GM18873 (cell line): ENCODE measurements around the gene VSTM4.
A peak's percentile ranks its signal among the peaks of the same experiment; 100 is the strongest.

Experiments used
- ATAC-seq: cut with Tn5 transposase; IDR thresholded peaks from one replicate; pipeline ENCODE4 v1.9.1; 2021; ENCODE audit warnings: mild to moderate bottlenecking, moderate library complexity, moderate number of reproducible peaks; ENCODE audit not compliant: unreplicated experiment, low FRiP score

VSTM4 gene

DNA sequence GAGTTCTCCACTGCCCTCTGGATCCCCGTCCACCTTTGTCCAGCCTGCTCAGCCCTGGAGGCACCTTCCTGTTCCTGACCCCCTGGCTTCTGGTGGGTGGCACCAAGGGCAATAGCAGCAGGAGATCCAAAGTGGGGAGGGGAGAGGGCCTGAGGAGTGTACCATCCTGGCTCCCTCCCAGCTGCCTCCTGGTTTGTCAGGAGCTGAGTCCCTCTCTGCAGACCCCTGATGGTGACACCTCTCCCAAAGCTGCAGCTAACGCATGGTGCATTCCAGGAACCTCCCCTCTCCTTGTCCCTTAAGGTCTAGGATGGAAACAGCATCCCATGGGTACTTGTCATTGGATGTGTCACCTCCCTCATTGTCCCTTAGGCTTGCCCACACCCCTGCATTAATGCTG lies 39.6 kb downstream of the VSTM4 start:
- ATAC-seq = no peak

DNA sequence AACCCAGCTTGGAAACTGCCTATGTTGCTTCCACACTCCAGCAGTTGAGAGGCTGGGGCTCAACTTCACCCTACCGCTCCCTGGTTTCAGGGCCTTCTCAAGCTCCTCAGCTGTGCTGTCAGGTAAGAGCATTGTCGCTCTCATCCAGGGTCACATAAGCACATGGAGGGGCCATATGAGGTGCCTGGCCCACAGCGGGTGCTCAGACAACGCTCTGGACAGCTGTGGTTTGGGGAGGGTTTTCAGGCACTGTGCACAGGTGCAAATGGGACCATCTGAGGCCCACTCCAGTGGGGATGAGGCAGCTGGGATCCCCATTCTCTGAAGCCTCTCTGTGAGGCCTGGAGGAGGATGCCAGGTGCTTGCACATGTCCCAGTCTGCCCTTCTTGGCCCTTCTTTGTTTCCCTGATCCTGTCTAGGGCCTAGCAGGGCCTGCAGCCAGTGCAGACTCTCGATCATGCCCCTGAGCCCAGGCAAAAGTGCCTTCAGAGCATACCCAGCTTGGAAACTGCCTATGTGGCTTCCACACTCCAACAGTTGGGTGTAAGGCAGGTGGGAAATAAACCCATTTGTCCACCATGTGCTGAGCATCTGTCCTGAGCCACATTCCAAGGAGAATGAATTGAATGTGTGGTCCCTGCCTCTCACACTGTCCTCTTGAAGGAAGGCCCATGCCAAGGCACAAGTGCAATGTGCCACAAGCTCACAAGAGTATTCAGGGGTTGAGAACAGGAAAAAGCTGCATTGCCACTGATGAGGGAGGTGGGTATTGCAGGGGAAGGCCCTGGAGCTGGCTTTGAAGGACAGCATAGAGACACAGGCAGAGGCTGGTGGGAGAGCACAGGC lies 40.3 kb downstream of the VSTM4 start:
- no peak for ATAC-seq

DNA sequence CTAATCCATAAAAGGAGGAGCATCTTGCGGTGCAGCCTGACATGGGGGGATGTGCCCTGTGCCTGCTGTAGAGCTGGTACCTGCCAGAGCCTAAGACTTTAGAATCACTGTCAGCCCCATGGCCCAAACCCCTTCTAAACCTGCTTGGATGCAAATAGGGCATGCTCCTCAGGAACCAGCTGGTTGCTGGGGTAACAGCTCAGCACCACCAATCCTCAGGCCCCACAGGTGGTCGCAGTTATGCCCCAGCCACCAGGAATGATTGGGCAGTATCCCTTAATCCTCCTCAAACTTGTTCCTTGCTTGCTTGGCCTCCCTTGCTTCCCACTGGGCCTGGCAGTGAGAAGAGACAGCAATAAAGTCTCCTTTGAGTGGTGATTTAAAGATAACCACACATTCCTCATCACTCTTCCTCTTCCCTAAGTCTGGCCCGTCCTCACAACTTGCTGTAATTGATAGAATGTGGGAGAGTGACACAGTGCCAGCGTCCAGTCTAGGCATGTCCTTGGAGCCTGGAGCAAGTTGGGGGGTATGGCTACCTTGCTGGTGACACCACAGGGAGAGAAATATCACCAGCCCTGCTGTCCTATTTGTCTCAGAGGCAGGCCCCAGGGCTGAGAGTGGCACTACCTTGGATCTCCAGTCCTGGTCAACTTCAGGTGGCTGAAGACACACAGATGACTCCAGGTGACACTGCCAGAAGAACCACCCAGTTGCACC lies 43.0 kb downstream of the VSTM4 start:
- no peak for ATAC-seq

DNA sequence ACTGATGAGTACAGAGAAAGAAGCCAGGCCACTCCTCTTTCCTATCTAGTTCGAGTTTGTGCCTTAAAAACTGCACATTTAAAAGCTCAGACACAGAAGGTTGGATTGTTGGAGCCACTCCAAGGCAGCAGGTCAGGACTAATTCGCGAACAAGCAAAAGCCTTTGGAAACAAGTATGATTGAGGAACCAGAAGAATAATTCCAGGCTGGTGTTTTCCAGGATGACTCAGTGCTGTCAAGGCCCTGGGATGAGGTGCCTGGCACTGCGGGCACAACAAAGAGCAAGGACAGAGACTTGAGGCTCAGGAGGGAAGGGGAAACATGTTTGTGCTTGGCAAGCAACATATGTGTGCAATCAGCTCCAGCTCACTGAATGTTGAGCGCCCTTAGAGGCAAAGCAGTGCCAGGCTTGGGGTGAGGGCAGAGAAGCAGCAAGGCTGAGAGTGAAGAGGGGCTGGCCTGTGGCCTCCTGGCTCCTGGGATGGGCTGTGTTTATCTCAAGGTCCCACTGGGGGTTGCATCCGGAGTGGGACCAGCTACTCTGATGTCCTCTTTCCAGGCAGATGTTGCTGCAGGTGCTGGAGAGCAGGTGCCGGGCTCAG lies 44.1 kb downstream of the VSTM4 start:
- ATAC-seq = no peak

DNA sequence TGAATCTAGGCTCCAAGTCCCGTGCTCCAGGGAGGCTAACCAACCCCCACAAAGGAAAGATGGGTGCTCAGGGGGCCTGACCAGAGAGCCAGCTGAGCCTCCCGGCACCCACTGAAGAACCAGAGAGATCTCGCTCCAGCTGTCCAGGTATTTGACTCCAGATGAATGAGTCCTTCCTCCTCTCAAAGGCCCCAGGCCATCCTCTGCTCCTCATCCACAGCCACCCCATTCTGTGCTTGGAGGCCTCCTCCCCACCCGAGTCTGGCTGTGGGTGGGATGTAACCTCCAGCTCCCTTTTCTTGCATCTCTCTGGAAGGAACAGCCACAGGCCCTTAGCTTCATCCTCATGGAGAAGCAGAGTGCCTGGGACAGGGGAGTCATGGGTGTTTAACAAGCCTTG lies 44.6 kb downstream of the VSTM4 start:
- ATAC-seq = no peak

DNA sequence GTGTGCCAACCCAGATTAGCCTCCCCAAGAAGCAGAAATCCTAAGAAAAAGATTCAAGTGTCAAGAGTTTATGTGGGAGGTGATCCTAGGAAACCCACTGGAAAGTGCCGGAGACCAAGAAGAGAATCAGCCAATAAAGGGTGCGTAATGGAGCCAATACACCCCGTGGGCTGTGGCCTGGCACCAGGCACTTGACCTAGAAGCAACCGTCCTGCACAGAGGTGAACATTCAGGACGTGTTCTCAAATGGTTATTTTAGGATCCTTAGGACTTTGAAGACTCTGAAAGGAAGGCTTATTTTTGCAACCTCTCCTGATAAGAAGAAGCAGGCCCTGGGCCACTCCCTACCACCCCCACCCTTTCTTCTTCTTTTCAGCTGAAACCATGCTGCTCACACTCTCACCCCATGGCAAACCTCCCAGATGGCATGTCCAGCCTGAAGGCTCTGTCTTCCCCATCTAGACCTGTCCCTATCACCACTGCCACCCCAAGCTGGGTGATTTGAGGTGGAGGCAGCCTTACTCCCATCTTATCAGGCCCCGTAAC lies 46.6 kb downstream of the VSTM4 start:
- ATAC-seq = no peak

DNA sequence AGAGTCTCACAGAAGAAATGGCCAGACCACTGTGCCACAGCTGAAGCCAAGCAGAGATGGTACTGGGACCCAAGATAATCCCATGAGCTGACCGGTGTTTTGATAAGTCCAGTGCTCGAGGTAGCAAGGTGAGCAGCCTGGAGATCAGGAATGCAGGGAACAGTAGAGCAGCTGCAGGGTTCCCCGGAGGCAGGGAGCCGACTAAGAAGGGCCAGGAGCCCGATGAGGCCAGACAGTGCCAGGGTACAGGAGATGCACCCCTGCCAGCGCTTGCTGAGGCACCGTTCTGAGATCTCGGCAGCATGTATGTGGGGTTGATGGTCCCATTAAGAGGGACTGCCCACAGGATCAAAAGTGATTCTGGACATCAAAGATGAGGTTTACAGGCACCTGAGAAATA lies 47.1 kb downstream of the VSTM4 start:
- ATAC-seq = no peak

DNA sequence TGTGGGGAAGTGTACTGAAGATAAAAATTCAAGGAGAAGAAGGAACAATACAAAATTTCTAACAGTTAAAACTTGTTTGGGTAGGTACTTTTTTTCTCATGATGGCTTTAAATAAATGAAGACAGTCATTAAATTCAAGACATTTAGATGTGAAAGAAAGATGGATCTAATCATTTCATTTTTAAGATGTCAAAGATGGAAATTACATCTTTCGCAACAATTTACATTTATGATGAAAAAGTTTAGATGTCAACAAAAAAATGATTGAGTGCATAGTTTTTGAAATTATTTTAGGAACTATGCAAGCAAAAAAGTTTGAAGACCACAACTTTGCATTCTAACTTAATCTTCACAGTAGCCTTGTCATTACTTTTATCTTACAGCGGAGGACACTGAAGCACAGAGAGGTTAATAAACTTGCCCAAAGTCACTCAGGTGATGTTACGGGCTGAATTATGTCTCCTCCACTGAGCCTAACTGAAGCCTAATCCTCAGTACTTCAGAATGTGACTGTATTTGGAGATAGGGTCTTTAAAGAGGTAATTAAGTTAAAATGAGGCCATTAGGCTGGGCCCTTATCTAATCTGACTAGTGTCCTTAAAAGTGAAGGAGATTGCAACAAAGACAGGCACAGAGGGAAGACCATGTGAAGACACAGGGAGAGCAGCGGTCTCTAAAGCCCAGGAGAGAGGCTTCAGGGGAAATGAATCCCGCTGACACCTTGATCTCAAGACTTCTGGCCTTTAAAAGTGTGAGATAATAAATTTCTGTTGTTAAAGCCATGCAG lies 48.2 kb downstream of the VSTM4 start:
- no peak for ATAC-seq

DNA sequence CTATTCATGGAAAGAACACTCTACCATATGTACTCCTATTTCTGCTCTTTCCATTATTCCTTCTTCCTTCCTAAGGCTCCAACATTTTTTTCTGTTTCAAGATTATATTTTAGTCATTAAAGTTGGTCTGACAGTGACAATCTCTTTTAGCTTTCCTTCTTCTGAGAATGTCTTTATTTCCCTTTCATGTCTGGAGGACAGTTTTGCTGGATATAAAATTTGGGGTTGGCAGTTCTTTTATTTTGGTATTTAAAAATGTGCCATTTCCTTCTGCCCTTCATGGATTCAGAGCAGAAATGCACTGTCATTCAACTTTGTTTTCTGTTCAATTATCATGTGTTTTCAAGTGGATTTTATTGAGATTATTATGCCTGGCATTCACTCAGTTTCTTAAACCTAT lies 53.1 kb downstream of the VSTM4 start:
- ATAC-seq = no peak

DNA sequence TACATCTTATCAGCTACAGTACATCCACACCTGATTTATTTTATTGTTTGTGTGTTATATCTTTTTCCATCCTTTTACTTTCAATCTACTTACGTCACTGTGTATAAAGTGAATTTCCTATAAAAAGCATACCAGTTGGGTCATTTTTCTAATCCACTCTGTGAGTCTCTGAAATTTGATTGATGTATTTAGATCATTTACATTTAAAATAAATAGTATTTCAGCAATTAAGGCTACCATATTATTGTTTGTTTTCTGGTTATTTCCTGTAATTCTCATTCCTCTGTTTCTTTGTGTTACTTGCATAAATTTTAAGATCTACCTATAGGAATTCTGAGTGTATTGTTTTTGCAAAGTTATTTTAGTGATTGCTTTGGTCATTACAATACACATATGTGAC lies 53.7 kb downstream of the VSTM4 start:
- no peak for ATAC-seq

DNA sequence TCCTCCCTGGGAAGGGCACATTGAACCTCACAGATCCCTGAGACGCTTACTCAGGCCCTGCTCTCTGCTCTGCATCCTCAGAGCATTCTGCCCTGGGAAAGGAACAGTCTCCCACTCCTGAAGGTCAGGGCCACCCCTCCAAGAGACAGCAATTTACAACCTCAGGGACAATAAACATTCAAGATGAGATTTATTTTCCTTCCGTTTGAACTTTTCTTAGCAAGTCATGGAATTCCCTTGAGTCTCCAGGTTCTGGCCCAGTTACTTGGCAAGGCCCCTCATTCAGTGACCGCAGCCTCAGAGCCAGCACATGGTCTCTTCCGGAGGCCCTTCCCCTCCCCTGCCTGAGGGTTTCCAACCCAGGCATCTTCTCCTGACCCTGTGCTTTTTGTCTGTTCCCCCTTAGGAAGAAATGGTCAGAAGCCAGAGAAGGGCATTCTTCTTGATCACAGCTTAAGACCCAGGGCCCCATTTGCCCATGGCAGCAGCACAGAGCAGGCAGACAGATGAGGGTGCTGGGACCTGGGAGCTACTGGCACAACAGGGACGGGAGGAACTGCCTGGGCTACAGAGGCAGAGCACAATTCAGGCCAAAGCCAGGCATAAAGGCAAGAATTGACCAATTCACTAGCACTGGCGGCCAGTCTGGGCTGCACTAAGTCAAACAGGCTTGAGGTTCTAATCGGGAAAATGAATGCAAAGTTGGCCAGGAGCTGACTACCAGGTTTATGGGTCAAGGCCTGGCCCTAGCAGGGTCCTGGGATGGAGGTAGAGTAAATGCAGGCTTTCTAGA lies 56.7 kb downstream of the VSTM4 start:
- no peak for ATAC-seq

DNA sequence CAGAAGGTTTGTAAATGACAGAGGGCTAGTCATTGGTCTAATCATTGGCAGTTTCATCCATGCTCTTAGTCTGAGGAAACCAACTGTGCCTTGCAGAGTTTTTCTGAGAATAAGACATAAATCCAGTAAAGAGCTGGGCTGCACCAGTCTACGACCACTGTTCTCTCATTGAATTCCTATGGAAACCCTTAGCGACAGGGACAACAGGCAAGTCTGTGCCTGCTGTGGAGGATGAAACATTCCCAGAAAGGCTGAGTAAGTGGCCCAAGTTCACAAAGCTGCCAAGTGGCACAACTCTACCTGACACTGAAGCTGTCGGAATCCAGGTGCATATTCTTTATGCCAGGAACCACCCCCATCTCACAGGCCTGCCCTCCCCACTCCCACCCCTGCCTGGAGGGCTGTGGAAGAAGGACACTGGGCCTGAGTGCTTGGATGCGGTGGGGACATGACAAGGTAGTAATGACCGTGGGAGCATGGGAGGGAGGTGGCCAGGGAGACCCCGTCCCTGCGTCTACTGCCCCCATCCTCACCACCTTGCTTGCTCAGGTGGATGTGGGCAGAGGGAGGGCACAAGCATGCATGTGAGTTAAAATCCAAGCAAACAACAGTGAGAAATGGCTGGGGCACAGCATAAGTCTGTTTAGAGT lies 58.0 kb downstream of the VSTM4 start:
- no peak for ATAC-seq

DNA sequence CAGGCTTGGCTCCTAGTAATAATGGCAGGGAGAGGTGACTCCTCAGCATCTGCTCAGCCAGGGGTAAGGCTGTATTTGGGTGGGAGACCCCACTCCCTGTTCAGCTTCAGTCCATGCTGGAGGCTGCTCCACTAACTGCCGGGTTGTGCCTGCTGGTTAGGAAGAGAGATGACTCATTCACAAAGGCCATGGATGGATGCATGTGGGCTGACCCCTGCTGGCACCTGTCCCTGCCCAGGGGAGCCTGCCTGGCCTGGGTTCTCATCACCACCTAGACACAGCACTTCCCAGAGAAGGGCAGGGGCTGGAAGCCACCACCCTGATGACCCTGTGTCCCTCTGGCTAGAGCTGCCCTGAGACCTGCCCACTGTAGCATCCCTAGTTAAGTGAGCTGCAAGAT lies 59.0 kb downstream of the VSTM4 start:
- no peak for ATAC-seq

DNA sequence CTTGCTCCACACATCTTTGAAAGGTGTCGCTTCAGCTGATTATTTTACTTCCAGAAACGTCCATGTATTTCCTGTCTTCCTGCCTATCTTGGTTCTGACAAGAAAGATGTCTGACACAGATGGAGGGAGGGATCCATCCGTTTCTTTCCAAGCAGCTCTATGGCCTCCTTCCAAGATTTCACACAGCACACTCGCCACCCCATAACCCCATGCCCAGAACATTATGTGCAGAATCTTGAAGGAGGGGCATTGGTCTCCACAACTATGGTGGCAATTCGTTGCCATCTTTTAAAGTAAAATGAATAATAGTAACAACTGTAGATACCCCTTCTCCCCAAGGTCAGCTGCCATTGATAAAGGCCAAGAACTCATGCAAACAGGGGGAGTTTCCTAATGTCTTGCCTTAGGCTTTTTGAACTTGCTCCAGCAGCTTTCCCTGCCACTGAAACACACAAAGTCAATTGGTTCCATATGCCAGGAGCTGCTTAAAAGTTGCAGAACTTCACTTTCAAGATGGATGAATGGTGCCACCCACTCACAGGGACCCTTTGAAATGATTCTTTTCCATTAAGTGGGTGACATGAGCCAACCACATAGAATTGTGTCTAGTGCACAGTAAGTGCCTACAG lies 60.0 kb downstream of the VSTM4 start:
- no peak for ATAC-seq

DNA sequence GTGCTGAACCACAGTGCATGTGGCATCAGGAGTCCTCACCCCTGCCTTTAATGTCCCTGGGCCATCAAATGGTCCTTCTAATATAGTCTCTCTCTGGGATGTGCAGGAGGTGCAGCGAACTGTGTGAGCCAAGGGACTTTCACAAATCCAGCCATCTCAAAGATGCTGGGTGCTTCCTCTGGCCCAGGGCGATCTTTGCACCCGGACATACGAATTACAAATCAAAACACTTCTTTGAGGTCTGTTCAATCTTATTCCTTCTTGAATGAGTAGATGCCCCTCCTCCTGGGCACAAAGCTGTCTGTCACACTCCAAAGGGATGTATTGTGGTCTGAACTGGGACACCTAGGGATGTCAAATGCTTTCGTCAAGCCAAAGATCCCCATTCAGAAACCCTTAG lies 60.6 kb downstream of the VSTM4 start:
- no peak for ATAC-seq

DNA sequence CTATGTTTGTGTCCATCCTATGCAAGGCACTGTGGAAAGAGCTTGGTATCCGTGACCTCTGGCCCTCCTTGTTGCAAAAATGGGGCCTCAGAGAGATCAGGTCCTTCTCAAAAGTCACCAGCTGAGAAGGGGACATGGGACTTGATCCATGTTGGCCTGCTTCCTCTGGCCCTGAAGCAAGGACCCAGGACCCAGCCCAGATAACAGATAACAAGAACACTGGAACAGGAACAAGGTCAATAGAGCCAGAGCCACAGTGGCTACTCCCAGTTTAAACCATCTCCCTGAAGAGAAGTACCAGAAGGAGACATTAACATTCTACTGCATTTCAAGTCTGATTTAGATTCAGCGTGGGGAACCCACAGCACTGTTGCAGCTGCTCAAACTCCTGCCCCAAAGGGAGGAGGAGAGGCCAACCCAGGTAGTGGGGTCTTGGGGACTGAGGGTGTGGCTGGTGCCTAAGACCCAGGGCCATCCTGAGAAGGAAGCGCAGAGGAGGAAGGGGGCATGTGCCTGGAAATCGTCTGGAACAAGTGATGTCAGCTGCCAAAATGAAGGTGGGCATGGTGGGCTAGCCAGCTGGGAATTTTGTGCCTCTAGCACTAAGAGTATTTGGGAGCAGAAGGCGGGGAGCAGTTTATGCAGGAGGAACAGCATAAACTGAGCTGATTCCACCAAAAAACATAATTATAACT lies 61.2 kb downstream of the VSTM4 start:
- no peak for ATAC-seq

DNA sequence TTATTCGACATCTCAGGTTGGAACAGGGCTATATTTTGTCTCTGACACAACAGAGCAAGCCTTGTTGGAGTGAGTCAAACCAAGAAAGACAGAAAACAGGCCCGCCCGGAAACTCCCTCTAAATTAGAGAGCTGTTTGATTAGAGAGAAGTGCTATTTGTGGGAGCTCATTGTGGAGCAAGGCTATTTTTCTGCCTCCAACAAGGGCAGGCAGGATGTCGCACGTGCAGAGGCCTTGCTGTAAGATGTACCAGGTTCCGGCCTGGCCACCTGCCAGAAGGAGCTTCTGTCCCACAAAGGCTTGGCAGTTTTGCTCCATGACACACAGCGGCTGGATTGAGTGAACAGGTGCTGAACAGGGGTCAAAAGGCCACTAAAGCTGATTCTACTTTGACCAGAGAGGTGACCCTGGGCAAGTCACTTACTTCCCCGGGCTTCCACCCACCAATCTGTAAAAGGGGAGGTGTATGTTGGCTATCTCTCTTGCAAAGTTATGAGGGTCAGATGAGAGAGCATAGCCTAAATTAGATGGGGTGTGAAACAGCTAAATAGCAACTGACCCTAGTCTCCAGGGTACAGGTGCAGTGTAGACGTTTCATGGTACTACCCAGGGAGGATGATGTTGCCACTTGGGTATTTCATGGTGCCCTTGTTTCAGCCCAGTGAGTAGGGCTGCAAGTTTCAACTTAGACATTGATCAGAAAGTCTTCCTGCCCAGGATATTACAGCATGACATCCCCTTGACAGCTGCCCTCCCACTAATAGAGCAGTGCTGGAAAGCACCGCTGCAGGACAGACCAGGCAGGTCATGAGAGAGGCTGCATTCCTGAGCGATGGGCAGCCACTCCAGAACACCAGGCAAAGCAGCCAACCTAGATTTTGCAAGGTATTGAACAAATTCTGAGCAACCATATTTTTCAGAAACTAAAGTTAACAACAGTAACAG lies 62.0 kb downstream of the VSTM4 start:
- ATAC-seq = peak; percentile 81
